Loucy (cell line): ENCODE data around the gene PPP1R9B.

Source experiments
- EZH2phosphoT487 ChIP-seq: fragments of 200-600 bp; IDR thresholded peaks from 2 replicates; pipeline ENCODE4 v1.6.1; 2018; ENCODE audit warnings: antibody characterized with exemption, mild to moderate bottlenecking, moderate library complexity, borderline replicate concordance
- TF ChIP-seq, protein P1 (sequence below): fragments of 200-600 bp; sonication (generic); conservative IDR thresholded peaks from 2 replicates; pipeline ENCODE4 v1.5.1; 2014; ENCODE audit warnings: mild to moderate bottlenecking, antibody characterized with exemption, low read length

DNA sequence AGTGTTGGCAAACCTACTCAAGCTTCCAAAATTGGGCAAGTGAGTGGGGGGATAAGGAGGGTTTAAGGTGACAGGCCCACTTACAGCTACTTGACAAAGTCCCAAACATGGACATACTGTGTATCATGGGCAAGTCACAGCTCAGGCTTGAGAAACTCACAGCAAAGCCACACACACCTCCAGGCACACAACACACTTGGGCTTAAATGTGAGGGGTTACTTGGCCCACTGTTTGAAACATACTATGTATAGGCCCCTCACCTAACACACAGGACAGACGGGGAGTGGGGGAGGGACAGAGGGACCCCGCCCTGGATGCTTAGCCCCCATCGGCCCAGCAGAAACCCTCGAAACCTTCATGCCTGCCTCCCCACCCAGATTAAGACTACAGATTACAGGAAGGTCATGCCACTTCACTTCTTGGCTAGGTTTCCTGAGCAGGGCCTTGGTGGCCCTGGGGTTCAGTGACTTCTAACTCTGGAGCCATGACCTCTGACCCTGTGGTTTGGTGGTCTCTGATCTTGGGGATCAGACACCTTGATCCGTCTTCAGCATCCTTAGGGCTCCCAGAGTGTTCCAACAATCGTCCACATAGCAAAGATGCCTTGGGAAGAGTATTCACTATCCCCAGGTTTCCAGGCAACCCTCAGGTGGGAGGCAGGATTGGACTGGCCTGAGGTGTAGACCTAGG, 18.2 kb downstream of the PPP1R9B start:
- TF ChIP-seq, protein P1, sequence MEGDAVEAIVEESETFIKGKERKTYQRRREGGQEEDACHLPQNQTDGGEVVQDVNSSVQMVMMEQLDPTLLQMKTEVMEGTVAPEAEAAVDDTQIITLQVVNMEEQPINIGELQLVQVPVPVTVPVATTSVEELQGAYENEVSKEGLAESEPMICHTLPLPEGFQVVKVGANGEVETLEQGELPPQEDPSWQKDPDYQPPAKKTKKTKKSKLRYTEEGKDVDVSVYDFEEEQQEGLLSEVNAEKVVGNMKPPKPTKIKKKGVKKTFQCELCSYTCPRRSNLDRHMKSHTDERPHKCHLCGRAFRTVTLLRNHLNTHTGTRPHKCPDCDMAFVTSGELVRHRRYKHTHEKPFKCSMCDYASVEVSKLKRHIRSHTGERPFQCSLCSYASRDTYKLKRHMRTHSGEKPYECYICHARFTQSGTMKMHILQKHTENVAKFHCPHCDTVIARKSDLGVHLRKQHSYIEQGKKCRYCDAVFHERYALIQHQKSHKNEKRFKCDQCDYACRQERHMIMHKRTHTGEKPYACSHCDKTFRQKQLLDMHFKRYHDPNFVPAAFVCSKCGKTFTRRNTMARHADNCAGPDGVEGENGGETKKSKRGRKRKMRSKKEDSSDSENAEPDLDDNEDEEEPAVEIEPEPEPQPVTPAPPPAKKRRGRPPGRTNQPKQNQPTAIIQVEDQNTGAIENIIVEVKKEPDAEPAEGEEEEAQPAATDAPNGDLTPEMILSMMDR, result no peak
- TF ChIP-seq EZH2phosphoT487, result no peak
